Astrocyte (in vitro differentiated cells and primary cell): ENCODE measurements around the gene BMX.

Experiments used
- CTCF ChIP-seq: IDR thresholded peaks from 2 replicates; pipeline ENCODE4 v1.5.1; 2011; ENCODE audit warnings: low read depth, mild to moderate bottlenecking, inconsistent platforms, low read length, moderate library complexity; ENCODE audit not compliant: insufficient read depth
- EZH2 ChIP-seq: IDR thresholded peaks from 2 replicates; pipeline ENCODE4 v1.6.1; 2012; ENCODE audit warnings: mild to moderate bottlenecking, low read length, inconsistent platforms; ENCODE audit not compliant: insufficient read depth

DNA sequence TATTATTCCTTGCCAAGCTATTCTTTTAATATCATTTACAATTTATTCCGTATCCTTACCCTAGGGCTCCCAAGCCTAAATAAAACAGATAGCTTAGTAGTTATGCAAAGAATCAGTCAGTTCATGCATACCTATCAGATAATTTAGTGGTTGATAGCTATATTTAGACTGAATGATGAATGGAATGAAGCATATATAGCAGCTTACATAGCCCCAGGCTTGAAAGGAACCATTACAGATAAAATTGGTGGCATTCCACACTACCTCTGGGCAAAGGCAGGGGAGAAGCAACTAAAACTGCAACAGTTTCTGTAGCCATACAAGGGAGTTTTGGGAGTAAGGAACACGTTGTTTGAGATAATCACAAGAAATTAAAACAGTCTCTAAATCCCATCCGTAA is 97.4 kb downstream of the BMX start:
- no peak for TF ChIP-seq CTCF
- no peak for TF ChIP-seq EZH2
